HEK293T (cell line): ENCODE data around the gene SIPA1L3.

Experiments
- CTCF ChIA-PET: fragments of 350-600 bp; formaldehyde crosslinking; extraction: SDS; loops from one replicate; lab custom pipeline; 2021; ENCODE audit warnings: antibody characterized with exemption, inconsistent platforms; lab: Yijun Ruan, JAX
- POLR2A ChIA-PET: fragments of 350-600 bp; formaldehyde crosslinking; extraction: SDS; loops from one replicate; lab custom pipeline; 2020; ENCODE audit warnings: antibody characterized with exemption, inconsistent platforms; lab: Yijun Ruan, JAX
- DNase-seq: peaks from one replicate; pipeline ENCODE4 v3.0.0; 2012; ENCODE audit warnings: mixed read lengths; ENCODE audit errors: extremely low spot score
- ARNT ChIP-seq: fragments of 450-650 bp; IDR thresholded peaks from 2 replicates; pipeline ENCODE4 v1.6.1; 2017; ENCODE audit warnings: mild to moderate bottlenecking
- BHLHE40 ChIP-seq: fragments of 450-650 bp; IDR thresholded peaks from 2 replicates; pipeline ENCODE4 v1.6.1; 2016; ENCODE audit warnings: mild to moderate bottlenecking, moderate library complexity, borderline replicate concordance
- CTBP1 ChIP-seq: fragments of 450-650 bp; IDR thresholded peaks from 2 replicates; pipeline ENCODE4 v1.6.1; 2016; ENCODE audit warnings: borderline replicate concordance
- ELF4 ChIP-seq: fragments of 450-650 bp; IDR thresholded peaks from 2 replicates; pipeline ENCODE4 v1.6.1; 2017; ENCODE audit warnings: antibody characterized with exemption
- FOXA1 ChIP-seq: fragments of 450-650 bp; IDR thresholded peaks from 2 replicates; pipeline ENCODE4 v1.6.1; 2016; ENCODE audit warnings: mild to moderate bottlenecking
- FOXK2 ChIP-seq: fragments of 450-650 bp; IDR thresholded peaks from 2 replicates; pipeline ENCODE4 v1.6.1; 2016; ENCODE audit warnings: mild to moderate bottlenecking
- FOXM1 ChIP-seq: fragments of 450-650 bp; IDR thresholded peaks from 2 replicates; pipeline ENCODE4 v1.6.1; 2017; ENCODE audit warnings: mild to moderate bottlenecking, borderline replicate concordance
- HDGF ChIP-seq: fragments of 450-650 bp; IDR thresholded peaks from 2 replicates; pipeline ENCODE4 v1.6.1; 2017; ENCODE audit warnings: antibody characterized with exemption, borderline replicate concordance
- L3MBTL2 ChIP-seq: fragments of 450-650 bp; conservative IDR thresholded peaks from 2 replicates; pipeline ENCODE4 v1.6.1; 2016; ENCODE audit warnings: mild to moderate bottlenecking
- LEF1 ChIP-seq: fragments of 450-650 bp; IDR thresholded peaks from 2 replicates; pipeline ENCODE4 v1.6.1; 2017; ENCODE audit warnings: mild to moderate bottlenecking, borderline replicate concordance
- NFRKB ChIP-seq: fragments of 450-650 bp; IDR thresholded peaks from 2 replicates; pipeline ENCODE4 v1.6.1; 2016; ENCODE audit warnings: mild to moderate bottlenecking, moderate library complexity
- SP1 ChIP-seq: fragments of 450-650 bp; IDR thresholded peaks from 2 replicates; pipeline ENCODE4 v1.6.1; 2017
- SUZ12 ChIP-seq: fragments of 450-650 bp; IDR thresholded peaks from 2 replicates; pipeline ENCODE4 v1.6.1; 2016; ENCODE audit warnings: mild to moderate bottlenecking
- TARDBP ChIP-seq: fragments of 450-650 bp; IDR thresholded peaks from 2 replicates; pipeline ENCODE4 v1.6.1; 2016
- ZNF384 ChIP-seq: fragments of 450-650 bp; IDR thresholded peaks from 2 replicates; pipeline ENCODE4 v1.6.1; 2016
- TF ChIP-seq, protein P1 (sequence below): fragments of 450-650 bp; IDR thresholded peaks from 2 replicates; pipeline ENCODE4 v1.6.1; 2016

Gene SIPA1L3

DNA sequence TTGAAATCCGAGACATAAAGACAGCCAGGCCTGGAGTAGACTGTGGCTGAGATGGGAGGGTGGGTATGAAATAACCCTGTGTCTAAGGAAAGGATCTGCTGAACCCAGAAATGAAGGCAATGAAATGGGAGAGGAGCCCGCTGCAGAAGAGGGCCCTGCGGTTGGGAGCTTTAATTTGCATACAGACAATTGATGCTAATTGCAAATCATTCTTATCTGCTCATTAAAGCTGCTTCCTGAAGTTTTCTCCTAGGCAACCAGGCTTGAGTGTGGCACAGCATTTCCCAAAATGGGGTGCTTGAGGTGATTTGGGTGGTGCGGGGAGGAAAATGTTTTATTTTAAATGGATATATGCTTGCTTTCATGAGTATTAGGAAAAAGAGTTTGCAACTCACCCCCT is 261.6 kb downstream of the SIPA1L3 start:
- DNase-seq, result no peak
- TF ChIP-seq FOXK2 (no peak), ZNF384 (no peak), FOXM1 (no peak), TARDBP (no peak), L3MBTL2 (no peak), ELF4 (no peak), SUZ12 (no peak), LEF1 (no peak), ARNT (no peak), FOXA1 (no peak), NFRKB (no peak), SP1 (no peak), BHLHE40 (no peak), CTBP1 (no peak), HDGF (no peak)
- TF ChIP-seq, protein P1, sequence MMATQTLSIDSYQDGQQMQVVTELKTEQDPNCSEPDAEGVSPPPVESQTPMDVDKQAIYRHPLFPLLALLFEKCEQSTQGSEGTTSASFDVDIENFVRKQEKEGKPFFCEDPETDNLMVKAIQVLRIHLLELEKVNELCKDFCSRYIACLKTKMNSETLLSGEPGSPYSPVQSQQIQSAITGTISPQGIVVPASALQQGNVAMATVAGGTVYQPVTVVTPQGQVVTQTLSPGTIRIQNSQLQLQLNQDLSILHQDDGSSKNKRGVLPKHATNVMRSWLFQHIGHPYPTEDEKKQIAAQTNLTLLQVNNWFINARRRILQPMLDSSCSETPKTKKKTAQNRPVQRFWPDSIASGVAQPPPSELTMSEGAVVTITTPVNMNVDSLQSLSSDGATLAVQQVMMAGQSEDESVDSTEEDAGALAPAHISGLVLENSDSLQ, result no peak
- ChIA-PET CTCF (no interaction called here), POLR2A (no interaction called here)

- POLR2A ChIA-PET, result no interaction called here
- CTCF ChIA-PET, result no interaction called here
- DNase-seq, result no peak
- TF ChIP-seq FOXM1, result no peak
- TF ChIP-seq, protein P1, result no peak
- TF ChIP-seq NFRKB, result no peak
- no peak for TF ChIP-seq FOXK2
- no peak for TF ChIP-seq TARDBP
- no peak for TF ChIP-seq ARNT
- no peak for TF ChIP-seq ELF4
- no peak for TF ChIP-seq CTBP1
- no peak for TF ChIP-seq SUZ12
- no peak for TF ChIP-seq ZNF384
- TF ChIP-seq LEF1, result no peak
- no peak for TF ChIP-seq FOXA1
- TF ChIP-seq BHLHE40, result no peak
- no peak for TF ChIP-seq HDGF
- no peak for TF ChIP-seq SP1
- TF ChIP-seq L3MBTL2, result no peak
Measured at GRCh38 chr19:38170334-38170733, 263.3 kb downstream of the SIPA1L3 start.

DNA sequence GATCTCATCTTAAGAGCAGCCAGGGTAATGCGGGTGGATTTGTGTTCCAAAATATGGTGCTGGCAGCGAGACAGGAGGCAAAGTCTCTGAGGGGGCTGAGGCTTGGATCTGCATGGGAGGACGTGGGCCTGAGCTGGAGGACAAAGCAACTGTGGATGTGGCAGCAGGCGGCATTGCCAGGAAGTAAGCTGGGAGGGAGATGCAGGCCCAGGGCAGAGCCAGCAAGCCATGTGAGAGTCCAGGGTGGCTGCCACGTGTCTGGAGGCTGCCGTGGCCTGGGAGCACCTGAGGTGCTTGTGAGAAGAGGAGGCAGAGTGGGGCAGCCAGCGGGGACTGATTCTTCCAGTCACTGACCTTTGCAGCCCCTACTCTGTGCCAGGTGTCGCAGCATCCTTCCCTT is 265.0 kb downstream of the SIPA1L3 start:
- ChIA-PET CTCF (no interaction called here), POLR2A (no interaction called here)
- DNase-seq, result no peak
- TF ChIP-seq FOXK2 (no peak), SP1 (no peak), FOXA1 (no peak), ZNF384 (no peak), ELF4 (no peak), CTBP1 (no peak), BHLHE40 (no peak), SUZ12 (no peak), NFRKB (no peak), TARDBP (no peak), L3MBTL2 (no peak), ARNT (no peak), LEF1 (no peak), HDGF (no peak), FOXM1 (no peak)
- TF ChIP-seq, protein P1, result no peak

- no peak for TF ChIP-seq ARNT
- TF ChIP-seq LEF1, result no peak
- no peak for TF ChIP-seq BHLHE40
- TF ChIP-seq FOXK2, result no peak
- no peak for TF ChIP-seq NFRKB
- TF ChIP-seq HDGF, result no peak
- no peak for TF ChIP-seq ZNF384
- no peak for TF ChIP-seq FOXM1
- TF ChIP-seq ELF4, result no peak
- no peak for TF ChIP-seq TARDBP
- DNase-seq, result no peak
- POLR2A ChIA-PET, result no interaction called here
- CTCF ChIA-PET, result no interaction called here
Measured at GRCh38 chr19:38173291-38174041, 266.5 kb downstream of the SIPA1L3 start.

DNA sequence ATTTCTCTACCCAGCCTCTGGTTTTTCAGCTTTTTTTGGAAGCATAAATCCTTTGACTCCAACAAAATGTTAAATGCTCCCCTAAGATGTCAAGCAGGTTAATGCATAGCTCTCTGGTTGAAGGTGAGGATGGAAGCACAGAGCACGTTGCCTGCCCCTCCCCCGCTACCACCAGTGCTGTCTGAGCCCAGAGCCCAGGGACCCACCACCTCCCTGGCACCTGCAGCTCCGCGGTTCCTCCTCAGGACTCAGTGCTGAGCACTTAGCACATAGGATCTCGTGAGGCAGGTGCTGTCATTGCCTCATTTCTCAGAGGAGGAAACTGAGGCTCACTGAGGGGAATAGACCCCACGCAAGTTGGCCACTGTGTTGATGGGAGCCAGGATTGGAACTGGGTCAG is 268.4 kb downstream of the SIPA1L3 start:
- TF ChIP-seq ELF4, result no peak
- no peak for TF ChIP-seq HDGF
- no peak for TF ChIP-seq FOXA1
- no peak for TF ChIP-seq FOXK2
- no peak for TF ChIP-seq ARNT
- TF ChIP-seq FOXM1, result no peak
- no peak for TF ChIP-seq CTBP1
- no peak for TF ChIP-seq LEF1
- TF ChIP-seq SP1, result no peak
- TF ChIP-seq L3MBTL2, result no peak
- TF ChIP-seq, protein P1, result no peak
- no peak for TF ChIP-seq TARDBP
- no peak for TF ChIP-seq ZNF384
- TF ChIP-seq BHLHE40, result no peak
- no peak for TF ChIP-seq SUZ12
- TF ChIP-seq NFRKB, result no peak
- CTCF ChIA-PET, result no interaction called here
- POLR2A ChIA-PET, result no interaction called here
- DNase-seq, result no peak
